Measurements from ENCODE around the gene SENP1.

The SENP1 gene

GRCh38 chr12:48029491-48030172, 76.2 kb downstream of the SENP1 start:
- TF ChIP-seq, protein P1, sequence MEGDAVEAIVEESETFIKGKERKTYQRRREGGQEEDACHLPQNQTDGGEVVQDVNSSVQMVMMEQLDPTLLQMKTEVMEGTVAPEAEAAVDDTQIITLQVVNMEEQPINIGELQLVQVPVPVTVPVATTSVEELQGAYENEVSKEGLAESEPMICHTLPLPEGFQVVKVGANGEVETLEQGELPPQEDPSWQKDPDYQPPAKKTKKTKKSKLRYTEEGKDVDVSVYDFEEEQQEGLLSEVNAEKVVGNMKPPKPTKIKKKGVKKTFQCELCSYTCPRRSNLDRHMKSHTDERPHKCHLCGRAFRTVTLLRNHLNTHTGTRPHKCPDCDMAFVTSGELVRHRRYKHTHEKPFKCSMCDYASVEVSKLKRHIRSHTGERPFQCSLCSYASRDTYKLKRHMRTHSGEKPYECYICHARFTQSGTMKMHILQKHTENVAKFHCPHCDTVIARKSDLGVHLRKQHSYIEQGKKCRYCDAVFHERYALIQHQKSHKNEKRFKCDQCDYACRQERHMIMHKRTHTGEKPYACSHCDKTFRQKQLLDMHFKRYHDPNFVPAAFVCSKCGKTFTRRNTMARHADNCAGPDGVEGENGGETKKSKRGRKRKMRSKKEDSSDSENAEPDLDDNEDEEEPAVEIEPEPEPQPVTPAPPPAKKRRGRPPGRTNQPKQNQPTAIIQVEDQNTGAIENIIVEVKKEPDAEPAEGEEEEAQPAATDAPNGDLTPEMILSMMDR (IDR thresholded peaks at IDR 0.05; ENCODE audit: low read depth, low read length), result no peak
- DNase-seq (ENCODE audit: extremely low read depth, low read depth), result no peak

DNA sequence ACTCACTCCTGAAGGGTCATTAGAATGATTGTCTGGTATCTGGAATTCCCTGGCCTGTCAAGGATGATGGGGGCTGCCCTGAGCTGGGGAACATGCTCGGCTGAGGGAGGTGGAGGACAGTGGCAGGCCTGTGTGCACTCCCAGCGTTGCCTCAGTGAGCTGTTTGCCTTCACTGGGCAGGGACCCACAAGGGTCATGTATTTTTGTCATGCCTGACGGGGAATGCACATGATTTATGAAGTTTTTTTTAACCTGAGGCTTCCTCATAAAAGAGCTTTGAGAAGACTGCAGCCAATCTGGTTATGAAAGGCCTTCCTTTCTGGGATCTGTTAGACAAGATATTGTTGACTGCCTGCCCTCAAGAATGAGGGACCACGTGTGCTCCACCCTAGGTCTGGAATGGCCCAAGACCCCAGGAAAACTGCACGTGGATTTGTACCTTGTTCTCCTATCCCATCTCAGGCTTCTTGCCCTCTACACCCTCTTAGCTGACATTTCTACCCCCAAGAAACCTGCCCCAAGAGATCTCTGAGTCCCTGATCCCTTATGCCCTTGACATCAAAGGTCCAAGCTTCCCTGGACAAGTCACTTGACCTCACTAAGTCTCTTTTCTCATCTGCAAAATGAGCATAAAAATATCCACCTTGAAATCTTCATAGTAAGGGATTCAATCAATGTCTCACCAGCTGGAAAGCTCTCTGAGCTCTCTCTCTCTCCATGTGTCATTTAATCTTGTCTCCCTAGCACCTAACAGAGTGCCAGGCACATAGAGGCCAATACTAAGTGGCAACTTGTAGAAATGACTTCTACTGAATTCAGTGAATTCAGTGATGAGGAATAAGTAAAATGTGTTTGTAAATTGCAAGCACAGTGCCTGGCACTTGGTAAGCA, 77.1 kb downstream of the SENP1 start:
- no peak for DNase-seq (ENCODE audit: extremely low read depth, low read depth)
- TF ChIP-seq, protein P1 (IDR thresholded peaks at IDR 0.05; ENCODE audit: low read depth, low read length), result no peak

DNA sequence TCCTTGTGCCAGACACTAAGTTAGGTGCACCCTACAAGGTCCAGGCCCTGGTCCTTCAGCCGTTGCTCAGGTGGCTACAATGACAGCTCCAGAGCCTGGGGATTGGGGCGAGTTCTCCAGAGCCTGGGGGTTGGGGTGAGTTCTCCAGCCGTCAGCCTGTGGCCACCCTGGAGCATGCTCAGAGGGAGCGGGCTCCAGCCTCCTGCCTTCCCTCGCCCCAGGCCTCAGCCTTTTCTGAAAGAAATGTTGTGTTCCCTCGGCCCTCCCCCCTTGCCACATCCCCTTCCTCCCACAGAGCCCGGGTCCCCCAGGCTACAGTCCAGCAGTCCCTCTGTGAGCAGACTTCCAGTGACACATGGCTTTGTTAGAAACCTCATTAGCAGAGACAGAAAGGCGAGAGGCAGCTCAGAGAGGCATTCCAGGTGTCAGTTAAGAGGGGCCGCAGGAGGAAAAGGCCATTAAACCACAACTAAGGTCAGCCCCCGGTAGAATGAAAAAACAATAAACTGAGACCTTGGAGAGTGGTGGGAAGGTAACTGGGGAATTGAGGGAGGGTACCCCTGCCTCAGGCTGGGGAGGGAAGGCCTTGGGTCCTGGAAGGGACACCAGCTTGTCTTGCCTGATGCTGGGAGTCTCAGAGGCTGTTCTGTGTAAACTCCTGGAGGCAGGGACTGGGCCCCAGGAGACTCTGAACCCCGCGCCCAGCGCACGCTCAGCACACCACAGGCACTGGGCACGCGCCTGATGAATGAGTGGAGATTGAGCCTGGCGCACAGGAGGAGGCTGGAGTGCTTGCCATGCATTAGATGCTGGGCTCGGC, 78.5 kb downstream of the SENP1 start:
- TF ChIP-seq, protein P1 (IDR thresholded peaks at IDR 0.05; ENCODE audit: low read depth, low read length), result no peak
- no peak for DNase-seq (ENCODE audit: extremely low read depth, low read depth)

DNA sequence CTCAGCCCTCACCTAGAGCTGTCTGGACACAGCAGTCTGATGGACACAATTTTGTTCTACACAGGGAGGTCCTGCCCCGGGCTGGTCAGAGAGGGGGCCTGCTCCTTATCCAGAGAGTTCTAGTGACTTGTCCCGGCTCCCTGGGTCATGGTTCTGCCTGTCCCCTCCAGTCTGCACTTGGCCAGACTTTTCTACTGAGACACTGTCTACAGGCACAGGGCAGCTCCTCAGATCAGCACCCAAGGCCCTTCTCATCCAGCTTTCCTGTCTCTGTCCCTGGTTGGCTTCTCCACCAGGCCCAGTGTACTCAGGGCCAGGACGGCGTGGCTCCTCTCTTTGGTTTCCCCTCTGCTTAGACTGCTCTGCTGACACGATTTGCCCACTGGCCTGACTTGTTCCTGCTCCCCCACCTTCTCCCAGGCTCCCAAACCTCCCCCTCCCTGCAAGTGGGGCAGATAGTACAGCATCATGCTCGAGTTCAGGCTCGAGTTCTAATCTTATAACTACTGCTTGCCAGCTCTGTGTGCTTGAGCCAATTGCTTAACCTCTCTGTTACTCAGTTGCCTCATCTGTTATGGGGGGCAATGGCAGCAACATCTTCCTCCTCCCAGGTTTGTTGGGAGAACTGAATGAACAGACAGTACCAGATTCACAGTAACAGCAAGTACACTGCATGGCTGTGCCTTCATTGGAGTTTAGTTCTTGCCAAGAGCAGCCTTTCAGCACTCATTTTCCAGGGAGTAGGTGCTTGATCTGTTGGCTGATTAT, 79.6 kb downstream of the SENP1 start:
- TF ChIP-seq, protein P1 (IDR thresholded peaks at IDR 0.05; ENCODE audit: low read depth, low read length), result no peak
- no peak for DNase-seq (ENCODE audit: extremely low read depth, low read depth)

DNA sequence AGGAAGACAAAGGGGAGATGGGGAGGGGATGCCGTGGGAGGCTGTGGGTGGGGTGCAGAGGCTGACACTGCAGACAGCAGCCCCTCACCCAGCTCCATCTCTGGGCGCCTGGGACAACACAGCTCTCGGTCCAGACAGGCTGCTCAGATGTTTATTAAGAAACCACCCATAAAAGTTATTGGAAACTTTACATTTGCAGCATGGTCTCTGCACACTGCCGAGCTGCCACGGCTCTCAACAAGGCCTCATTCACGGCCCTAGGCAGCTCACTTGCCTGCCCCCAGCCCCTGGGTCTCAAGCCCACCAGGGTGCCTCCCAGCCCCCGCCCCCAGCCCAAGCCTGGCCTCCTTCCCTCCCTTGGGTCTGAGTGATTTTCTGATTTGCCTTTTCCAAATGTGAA, 80.6 kb downstream of the SENP1 start:
- no peak for DNase-seq (ENCODE audit: extremely low read depth, low read depth)
- TF ChIP-seq, protein P1 (IDR thresholded peaks at IDR 0.05; ENCODE audit: low read depth, low read length), result no peak

GRCh38 chr12:48024735-48025134, 81.1 kb downstream of the SENP1 start:
- TF ChIP-seq, protein P1 (IDR thresholded peaks at IDR 0.05; ENCODE audit: low read depth, low read length), result no peak
- DNase-seq (ENCODE audit: extremely low read depth, low read depth), result no peak
